ENCODE measurements around the gene ARL3. TPM values are rescaled to one million over a fixed set of nuclear protein-coding genes. Genes with fewer than 3 reads are reported as not detected.
"Not testable (repeated sequence)": the region's sequence is repeated elsewhere in the genome, so short reads cannot be mapped to it uniquely, and the experiment has no call there.

The ARL3 gene
- total RNA-seq, 2 experiments from 2014 or later: 0.99 to 1.3 TPM

- CTCF ChIA-PET: no interaction called here
- Histone ChIP-seq H3K9me3 (ENCODE audit: control insufficient read depth in 1 of 2, insufficient read depth in 1 of 2, low read length in 2 of 2) (no peaks in the 10 kb centered on the region), H3K27ac (ENCODE audit: low read depth in 1 of 2, low read length in 2 of 2) (no peak overlapping the region), H3K4me1 (ENCODE audit: insufficient read depth, low read length) (peaks cover 13% of the 10 kb centered on the region), H3K27me3 (ENCODE audit: control insufficient read depth in 1 of 2, insufficient read depth in 2 of 2, low read length in 2 of 2) (no peaks in the 10 kb centered on the region), H3K36me3 (ENCODE audit: insufficient read depth, low read length) (peaks cover 15% of the 10 kb centered on the region), H3K4me3 (ENCODE audit: low read length) (no peak overlapping the region)
- intact Hi-C loops (cut with DNase I, micrococcal nuclease): no loop called here
- Mint-ChIP-seq H3K27ac (no peak overlapping the region), H3K9me3 (no peaks in the 10 kb centered on the region), H3K4me3 (no peak overlapping the region), H3K36me3 (ENCODE audit: low read depth) (peaks cover 58% of the 10 kb centered on the region), H3K4me1 (ENCODE audit: low read depth) (peaks cover 37% of the 10 kb centered on the region), H3K27me3 (no peaks in the 10 kb centered on the region)
- POLR2A ChIA-PET: no interaction called here
- ATAC-seq (ENCODE audit: poor library complexity): no peak
- no peak for DNase-seq
- no peak for TF ChIP-seq CTCF (IDR thresholded peaks at IDR 0.05)
These were observed 47.8 kb upstream of the ARL3 start for GRCh38 chr10:102761981-102762380.

DNA sequence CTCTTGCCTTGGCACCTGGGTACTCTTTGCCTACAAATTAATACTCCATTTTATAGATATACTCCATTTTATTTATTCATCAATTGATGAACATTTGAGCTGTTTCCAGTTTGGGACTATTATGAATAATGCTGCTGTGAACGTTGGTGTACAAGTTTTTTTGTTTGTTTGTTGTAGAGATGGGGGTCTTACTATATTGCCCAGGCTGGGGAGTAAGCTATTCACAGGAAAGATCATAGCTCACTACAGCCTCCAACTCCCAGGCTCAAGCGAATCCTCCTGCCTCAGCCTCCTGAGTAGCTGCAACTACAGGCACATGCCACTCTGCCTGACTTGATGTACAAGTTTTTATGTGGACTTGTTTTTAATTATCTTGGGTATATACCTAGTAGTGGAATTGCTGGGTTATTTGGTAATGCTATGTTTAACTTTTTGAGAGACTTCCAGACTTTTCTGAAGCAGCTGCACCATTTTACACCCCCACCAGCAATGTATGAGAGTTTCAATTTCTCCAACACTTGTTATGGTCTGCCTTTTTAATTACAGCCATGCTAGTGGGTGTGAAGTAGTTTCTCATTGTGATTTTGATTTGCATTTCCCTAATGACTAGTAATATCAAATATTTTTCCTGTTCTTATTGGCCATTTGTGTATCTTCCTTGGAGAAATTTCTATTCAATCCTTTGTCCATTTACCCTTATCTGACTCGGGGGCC is 45.5 kb upstream of the ARL3 start:
- CTCF ChIA-PET: no interaction called here
- no peaks in the 10 kb centered on the region for H3K9me3 ChIP-seq (ENCODE audit: control insufficient read depth in 1 of 2, insufficient read depth in 1 of 2, low read length in 2 of 2)
- Mint-ChIP-seq H3K27ac (no peak overlapping the region), H3K4me3 (no peak overlapping the region), H3K9me3 (no peaks in the 10 kb centered on the region), H3K36me3 (ENCODE audit: low read depth) (peaks cover 42% of the 10 kb centered on the region), H3K4me1 (ENCODE audit: low read depth) (peaks cover 30% of the 10 kb centered on the region), H3K27me3 (no peaks in the 10 kb centered on the region)
- H3K4me1 ChIP-seq (ENCODE audit: insufficient read depth, low read length): peaks cover 12% of the 10 kb centered on the region
- no peak for ATAC-seq (ENCODE audit: poor library complexity)
- no peak overlapping the region for H3K27ac ChIP-seq (ENCODE audit: low read depth in 1 of 2, low read length in 2 of 2)
- intact Hi-C loops (cut with DNase I, micrococcal nuclease): no loop called here
- no peak for TF ChIP-seq CTCF (IDR thresholded peaks at IDR 0.05)
- no peak for DNase-seq
- peaks cover 11% of the 10 kb centered on the region for H3K36me3 ChIP-seq (ENCODE audit: insufficient read depth, low read length)
- H3K4me3 ChIP-seq (ENCODE audit: low read length): no peak overlapping the region
- POLR2A ChIA-PET: no interaction called here
- no peaks in the 10 kb centered on the region for H3K27me3 ChIP-seq (ENCODE audit: control insufficient read depth in 1 of 2, insufficient read depth in 2 of 2, low read length in 2 of 2)

DNA sequence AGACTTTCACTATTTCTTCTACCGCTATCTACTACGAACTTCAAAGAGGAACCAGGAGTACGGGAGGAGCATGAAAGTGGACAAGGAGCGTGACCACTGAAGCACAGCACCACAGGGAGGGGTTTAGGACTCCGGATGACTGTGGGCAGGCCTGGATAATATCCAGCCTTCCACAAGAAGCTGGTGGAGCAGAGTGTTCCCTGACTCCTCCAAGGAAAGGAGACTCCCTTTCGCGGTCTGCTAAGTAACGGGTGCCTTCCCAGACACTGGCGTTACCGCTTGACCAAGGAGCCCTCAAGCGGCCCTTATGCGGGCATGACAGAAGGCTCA is 44.7 kb upstream of the ARL3 start:
- H3K4me3 ChIP-seq (ENCODE audit: low read length); POLR2A ChIA-PET; H3K27me3 Mint-ChIP-seq; H3K9me3 Mint-ChIP-seq; H3K9me3 ChIP-seq (ENCODE audit: control insufficient read depth in 1 of 2, insufficient read depth in 1 of 2, low read length in 2 of 2); intact Hi-C loops (cut with DNase I, micrococcal nuclease); H3K4me3 Mint-ChIP-seq; ATAC-seq (ENCODE audit: poor library complexity); H3K27me3 ChIP-seq (ENCODE audit: control insufficient read depth in 1 of 2, insufficient read depth in 2 of 2, low read length in 2 of 2); DNase-seq; H3K27ac ChIP-seq (ENCODE audit: low read depth in 1 of 2, low read length in 2 of 2): not testable (repeated sequence)
- Mint-ChIP-seq H3K36me3 (ENCODE audit: low read depth) (peaks cover 34% of the 10 kb centered on the region), H3K27ac (peak overlapping the region; percentile 64), H3K4me1 (ENCODE audit: low read depth) (peaks cover 30% of the 10 kb centered on the region)
- Histone ChIP-seq H3K4me1 (ENCODE audit: insufficient read depth, low read length) (peaks cover 12% of the 10 kb centered on the region), H3K36me3 (ENCODE audit: insufficient read depth, low read length) (peaks cover 13% of the 10 kb centered on the region)
- CTCF ChIA-PET: interaction anchor here (0.6 kb wide), 1 partner anchor 570 kb away, joined by 3 read pairs; no protein-coding TSS in a partner anchor

All from CD4-positive, alpha-beta T cell (primary cell).